ENCODE results near the gene OPRPN.

OPRPN gene

GRCh38 chr4:70397580-70397979, at the start of gene OPRPN:
Gene OPRPN (plus strand): TSS chr4:70397940. CDS start chr4:70399286, 1,346 bp downstream.
- DNase-seq: no peak

- no peak for DNase-seq
Measured at GRCh38 chr4:70356185-70356584, 41.6 kb upstream of the OPRPN start.

GRCh38 chr4:70359115-70359661, 38.6 kb upstream of the OPRPN start:
- DNase-seq: no peak

GRCh38 chr4:70360460-70360859, 37.3 kb upstream of the OPRPN start, which contains the start of gene SMR3A:
Gene SMR3A (plus strand): TSS chr4:70360760. CDS start chr4:70362116, 1,356 bp downstream.
- no peak for DNase-seq

- no peak for DNase-seq
Measured at GRCh38 chr4:70364002-70364401, 33.7 kb upstream of the OPRPN start.

- no peak for DNase-seq
Measured at GRCh38 chr4:70365479-70365878, 32.3 kb upstream of the OPRPN start.

- DNase-seq: no peak
Measured at GRCh38 chr4:70367813-70368212, 29.9 kb upstream of the OPRPN start.

GRCh38 chr4:70371987-70372386, 25.8 kb upstream of the OPRPN start:
- DNase-seq: no peak

GRCh38 chr4:70372760-70373159, 25.0 kb upstream of the OPRPN start:
- DNase-seq: no peak

- DNase-seq: no peak
Measured at GRCh38 chr4:70380578-70380977, 17.2 kb upstream of the OPRPN start.

GRCh38 chr4:70382691-70383181, 15.0 kb upstream of the OPRPN start, which contains the start of gene SMR3B:
Gene SMR3B (plus strand): TSS chr4:70383131. CDS start chr4:70384511, 1,380 bp downstream.
- no peak for DNase-seq

GRCh38 chr4:70392057-70392776, 5.5 kb upstream of the OPRPN start:
- no peak for DNase-seq

- no peak for DNase-seq
Measured at GRCh38 chr4:70399319-70399718, 1.6 kb downstream of the OPRPN start.

- no peak for DNase-seq
Measured at GRCh38 chr4:70402762-70403161, 5.0 kb downstream of the OPRPN start.

- DNase-seq: no peak
Measured at GRCh38 chr4:70405765-70406164, 8.0 kb downstream of the OPRPN start.

- no peak for DNase-seq
Measured at GRCh38 chr4:70425306-70425705, 27.6 kb downstream of the OPRPN start.

- no peak for DNase-seq
Measured at GRCh38 chr4:70426789-70427188, 29.0 kb downstream of the OPRPN start.

GRCh38 chr4:70437197-70437596, 39.5 kb downstream of the OPRPN start:
- DNase-seq: no peak

GRCh38 chr4:70442474-70442873, 44.7 kb downstream of the OPRPN start:
- DNase-seq: no peak

- DNase-seq: no peak
Measured at GRCh38 chr4:70443329-70443728, 45.6 kb downstream of the OPRPN start.

GRCh38 chr4:70449220-70449619, 51.5 kb downstream of the OPRPN start:
- no peak for DNase-seq

- DNase-seq: no peak
Measured at GRCh38 chr4:70452946-70453345, 55.2 kb downstream of the OPRPN start.

Data from SHP77 treated with DMSO at 0.1 percent for 48 hours (cell line).